K562 (cell line): Measurements from ENCODE around the gene CTH. TPM values are rescaled to one million over a fixed set of nuclear protein-coding genes. Genes with fewer than 3 reads are reported as not detected.

Experiments used
- ATAC-seq: fragments of 200-7000 bp; cut with Tn5 transposase; 3 replicates; pipeline ENCODE4 v1.9.1; 2020; ENCODE audit warnings: moderate library complexity
- BruUV-seq: library from RNA; stranded (reverse); fragments of 400-500 nt; replicated peaks from 2 replicates; lab custom pipeline; 2021; lab: Mats Ljungman, UMichigan
- CTCF ChIA-PET: fragments of 300-600 bp; formaldehyde crosslinking; extraction: SDS; loops from one replicate; lab custom pipeline; 2021; ENCODE audit warnings: low intra/inter-chr PET ratio; lab: Yijun Ruan, JAX
- POLR2A ChIA-PET: fragments of 300-600, 350-650 bp; sonication (Branson Sonifier 250); formaldehyde crosslinking; extraction: SDS; loops from one replicate; lab custom pipeline; 2021; ENCODE audit warnings: antibody characterized with exemption, inconsistent platforms; lab: Yijun Ruan, JAX
- DNase-seq, 4 experiments: peaks; one replicate each; pipeline versions ENCODE4 v3.0.0 to v3.0.0-alpha.2; 2011 to 2018; ENCODE audit warnings: low spot score in 3 of 4, mixed read lengths in 3 of 4; ENCODE audit errors: extremely low read depth in 1 of 4
- FAIRE-seq: peaks from 2 replicates; lab custom pipeline; 2011; peaks lifted over from hg19 to GRCh38; lab: Jason Lieb, UNC
- H2AFZ ChIP-seq: 2 replicates; pipeline ENCODE4 v1.6.0; 2011; ENCODE audit warnings: low read depth, low read length, control low read depth, inconsistent platforms
- H3K27ac ChIP-seq: fragments of 200-600 bp; 3 replicates; pipeline ENCODE4 v1.8.0; 2011; ENCODE audit warnings: low read depth, mild to moderate bottlenecking, control low read depth, inconsistent platforms, low read length, moderate library complexity, mixed read lengths; ENCODE audit errors: extremely low read depth
- H3K27me3 ChIP-seq, 2 experiments: fragments of 300-600 bp in 1 of 2; 2 replicates in 1 of 2; 3 replicates in 1 of 2; pipeline versions ENCODE4 v1.6.0 to v1.8.0; 2011; ENCODE audit warnings: inconsistent platforms in 2 of 2, low read length in 2 of 2, mild to moderate bottlenecking in 1 of 2, mixed read lengths in 1 of 2, moderate library complexity in 1 of 2; ENCODE audit not compliant: control insufficient read depth in 2 of 2, insufficient read depth in 2 of 2
- H3K36me3 ChIP-seq: fragments of 300-600 bp; 3 replicates; pipeline ENCODE4 v1.8.0; 2011; ENCODE audit warnings: mild to moderate bottlenecking, low read length, inconsistent platforms; ENCODE audit not compliant: control insufficient read depth, insufficient read depth
- H3K4me1 ChIP-seq, 2 experiments: fragments of 200-600 bp in 1 of 2; replicated peaks in 1 of 2; 2 replicates in 1 of 2; 3 replicates in 1 of 2; pipeline versions ENCODE4 v1.5.1 to v1.8.0; 2011; ENCODE audit warnings: inconsistent platforms in 2 of 2, low read length in 2 of 2, mild to moderate bottlenecking in 1 of 2, mixed read lengths in 1 of 2, moderate library complexity in 1 of 2; ENCODE audit not compliant: control insufficient read depth in 2 of 2, insufficient read depth in 2 of 2
- H3K4me2 ChIP-seq: 2 replicates; pipeline ENCODE4 v1.6.1; 2011; ENCODE audit warnings: low read length, control low read depth, inconsistent platforms, mixed read lengths; ENCODE audit not compliant: insufficient read depth
- H3K4me3 ChIP-seq: fragments of 200-600 bp; sonication (generic), shearing (Covaris generic); 2 replicates; pipeline ENCODE4 v1.5.1; 2016; ENCODE audit warnings: control low read depth, inconsistent platforms
- H3K79me2 ChIP-seq: fragments of 200-600 bp; 3 replicates; pipeline ENCODE4 v1.8.0; 2011; ENCODE audit warnings: low read length, inconsistent platforms; ENCODE audit not compliant: control insufficient read depth, insufficient read depth
- H3K9ac ChIP-seq, 2 experiments: 2 replicates each; pipeline versions ENCODE4 v1.6.0 to v1.6.1; 2011; ENCODE audit warnings: low read depth in 2 of 2, low read length in 2 of 2, control low read depth in 1 of 2, inconsistent platforms in 1 of 2, mild to moderate bottlenecking in 1 of 2, mixed read lengths in 1 of 2; ENCODE audit not compliant: insufficient read depth in 1 of 2
- H3K9me1 ChIP-seq: one replicate; pipeline ENCODE4 v1.6.0; 2011; ENCODE audit warnings: inconsistent platforms, mild to moderate bottlenecking, low read length, moderate library complexity; ENCODE audit not compliant: control insufficient read depth, insufficient read depth
- H3K9me3 ChIP-seq: replicated peaks from 2 replicates; pipeline ENCODE4 v1.5.1; 2011; ENCODE audit warnings: low read depth, low read length, inconsistent platforms; ENCODE audit not compliant: control insufficient read depth, insufficient read depth
- H4K20me1 ChIP-seq: replicated peaks from 2 replicates; pipeline ENCODE4 v1.6.1; 2011; ENCODE audit warnings: low read length, inconsistent platforms, mixed read lengths; ENCODE audit not compliant: control insufficient read depth, insufficient read depth
- ARHGAP35 ChIP-seq: fragments of 450-650 bp; IDR thresholded peaks from 2 replicates; pipeline ENCODE4 v1.6.1; 2018; ENCODE audit not compliant: partially characterized antibody
- ETS1 ChIP-seq: conservative IDR thresholded peaks from 2 replicates; pipeline ENCODE4 v1.6.1; 2011; ENCODE audit warnings: low read depth, mild to moderate bottlenecking, low read length; ENCODE audit not compliant: control insufficient read depth
- HDAC8 ChIP-seq: fragments of 450-650 bp; IDR thresholded peaks from 2 replicates; pipeline ENCODE4 v1.6.1; 2016; ENCODE audit warnings: mild to moderate bottlenecking, missing genetic modification characterization, moderate library complexity, missing compliant biosample characterization
- KDM1A ChIP-seq, 2 experiments: fragments of 450-650 bp; IDR thresholded peaks; 2 replicates each; pipeline ENCODE4 v1.6.1; 2016; ENCODE audit warnings: mild to moderate bottlenecking in 2 of 2
- L3MBTL2 ChIP-seq: fragments of 450-650 bp; IDR thresholded peaks from 2 replicates; pipeline ENCODE4 v1.6.1; 2016; ENCODE audit warnings: mild to moderate bottlenecking, moderate library complexity
- SNAPC5 ChIP-seq: fragments of 250-450 bp; sonication (Bioruptor Pico); IDR thresholded peaks from 2 replicates; pipeline ENCODE4 v1.8.0; 2021; ENCODE audit warnings: moderate library complexity, mild to moderate bottlenecking, inconsistent platforms
- ZEB2 ChIP-seq: fragments of 450-650 bp; IDR thresholded peaks from 2 replicates; pipeline ENCODE4 v1.6.1; 2016
- ZNF239 ChIP-seq: fragments of 250-450 bp; sonication (Bioruptor Pico); IDR thresholded peaks from 2 replicates; pipeline ENCODE4 v1.4.0; 2020; ENCODE audit warnings: mild to moderate bottlenecking
- ZNF644 ChIP-seq: fragments of 200-800 bp; sonication (Bioruptor generic); IDR thresholded peaks from 2 replicates; pipeline ENCODE4 v1.6.1; 2016; ENCODE audit warnings: low read depth, missing genetic modification characterization, missing compliant biosample characterization
- WGBS: fragments of 100-300 bp; shearing (Covaris generic); methylation state at CpG from one replicate; pipeline ENCODE4 v1.1.6; 2016; ENCODE audit warnings: low coverage, mixed read lengths; ENCODE audit not compliant: insufficient coverage; ENCODE audit errors: missing lambda C conversion rate; 5-methylcytosine and 5-hydroxymethylcytosine counted together
- in situ Hi-C: fragments of 300-500 bp; cut with MboI; formaldehyde crosslinking; loops from 4 replicates; pipeline ENCODE4 v1.15.0; 2018; ENCODE audit warnings: inconsistent platforms, mixed read lengths
- intact Hi-C: fragments of 100-400 bp; cut with micrococcal nuclease; formaldehyde crosslinking; loops from 2 replicates; pipeline ENCODE4 v1.14.2; 2022
- polyA plus RNA-seq, 8 experiments: library from polyadenylated mRNA; depleted of rRNA in 4 of 8; stranded (reverse) in 5 of 8; unstranded in 3 of 8; fragments of >200 nt; fragmentation: Nextera tagmentation in 2 of 8; fragmentation: Illumina TruSeq in 1 of 8; extraction: Ambion mirVana in 2 of 8; extraction: Trizol in 1 of 8; gene quantifications; 2 replicates each; pipeline versions ENCODE4 v1.2.1 to v1.2.3, GENCODE V29; 2011 to 2014; ENCODE audit warnings: inconsistent platforms in 1 of 8, missing spikeins in 1 of 8
- total RNA-seq, 7 experiments: library from RNA; depleted of rRNA in 6 of 7; stranded (reverse); fragments of >200 nt in 6 of 7; fragmentation: Illumina TruSeq in 2 of 7; extraction: Trizol in 2 of 7; gene quantifications; 2 replicates each; pipeline versions ENCODE4 v1.2.1 to v1.2.3, GENCODE V29; 2011 to 2021; ENCODE audit warnings: low replicate concordance in 1 of 7

The CTH gene
- total and polyA plus RNA-seq, 9 of the 15 experiments (the other 6 are each of a cell fraction or from before 2014, with no cell fraction given) = 8.0 to 54.4 (median 30.9) TPM

- CTCF ChIA-PET = interaction anchor here (0.6 kb wide), 1 partner anchor 9 kb away, joined by 3 read pairs; no protein-coding TSS in a partner anchor
- intact Hi-C loops = no loop called here
- POLR2A ChIA-PET = interaction anchor here (3.2 kb wide), 1 partner anchor 11 kb away, joined by 11 read pairs; no protein-coding TSS in a partner anchor
- WGBS = 6% methylated on average over 1 of the region's 1 CpG
- BruUV-seq = no TSS peak
- no peak overlapping the region for H3K4me3 ChIP-seq
- no peak for ATAC-seq
- no peaks in the 10 kb centered on the region for H3K4me1 ChIP-seq
- TF ChIP-seq ETS1 (no peak), ARHGAP35 (no peak), ZNF239 (CRISPR knock-in tag) (no peak), SNAPC5 (CRISPR knock-in tag) (no peak), ZEB2 (no peak), HDAC8 (tag) (no peak), ZNF644 (tag) (no peak), L3MBTL2 (no peak), KDM1A (IDR thresholded peaks at IDR 0.05) (no peak)
- TF ChIP-seq, all 486 proteins: peak for 0
- DNase-seq (no peak), FAIRE-seq (no peak)
- in situ Hi-C loops = no loop called here
- no peak overlapping the region for H3K27ac ChIP-seq
- no peaks in the 10 kb centered on the region for H3K27me3 ChIP-seq
- H3K36me3 ChIP-seq = peaks cover 6% of the 10 kb centered on the region; the same call in 2 of the 3 replicates
- no peak overlapping the region for H3K4me2 ChIP-seq
- no peak overlapping the region for H3K9ac ChIP-seq
- no peak overlapping the region for H2AFZ ChIP-seq
- no peaks in the 10 kb centered on the region for H3K9me3 ChIP-seq
- no peaks in the 10 kb centered on the region for H3K9me1 ChIP-seq
- H4K20me1 ChIP-seq = no peaks in the 10 kb centered on the region
- H3K79me2 ChIP-seq = no peaks in the 10 kb centered on the region
Observed at GRCh38 chr1:70443739-70444138, 32.7 kb downstream of the CTH start.
